Left colon (tissue), 2 donors: ENCODE data around the gene ADGRF1. TPM values are rescaled to one million over a fixed set of nuclear protein-coding genes. Genes with fewer than 3 reads are reported as not detected.
"Not testable (repeated sequence)": the region's sequence is repeated elsewhere in the genome, so short reads cannot be mapped to it uniquely, and the experiment has no call there.

ENCODE experiments used
- ATAC-seq: fragments of 200-7000 bp; cut with Tn5 transposase; one replicate; pipeline ENCODE4 v1.9.1; 2020; ENCODE audit warnings: mild to moderate bottlenecking, moderate library complexity
- DNase-seq, 2 donors: peaks; one replicate each; pipeline ENCODE4 v3.0.0-alpha.2; 2020
- intact Hi-C, 2 donors: fragments of 100-400 bp; cut with DNase I in 1 of 2; cut with micrococcal nuclease in 1 of 2; formaldehyde crosslinking; loops; one replicate each; pipeline versions ENCODE4 v1.11.2 to v1.14.0; 2022; cut with DNase I, micrococcal nuclease
- total RNA-seq, 2 donors: library from RNA; stranded (reverse); fragmentation: NEBNext Ultra II Directional; extraction: Animal tissue kit (Norgen Biotek cat#: 25700); gene quantifications; one replicate each; pipeline ENCODE4 v1.2.1, GENCODE V29; 2021
- donor health status: DM: no; HTN: no; CAD: no.
- donor health status: DM: yes; HTN: yes; CAD: no.

Gene ADGRF1
- total RNA-seq, 2 donors from 2014 or later = 0.52 to 2.1 TPM

DNA sequence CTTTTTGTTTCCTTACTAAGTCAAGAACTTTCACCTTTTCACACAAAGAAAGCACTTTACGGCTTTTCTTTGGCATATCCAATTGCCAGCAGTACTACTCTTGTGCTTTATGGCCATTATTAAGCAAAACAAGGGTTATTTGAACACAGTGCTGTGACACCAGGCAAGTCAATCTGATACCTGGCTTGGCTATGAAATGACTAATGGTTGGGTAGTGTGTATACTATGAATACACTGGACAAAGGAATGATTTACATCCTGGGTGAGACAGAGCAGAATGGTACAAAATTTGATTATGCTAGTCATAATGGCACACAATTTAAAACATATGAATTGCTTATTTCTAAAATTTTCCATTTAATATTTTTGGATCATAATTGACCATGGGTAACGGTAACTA is 22.1 kb upstream of the ADGRF1 start:
- intact Hi-C loops = no loop called here
- DNase-seq = no peak
- no peak for ATAC-seq

DNA sequence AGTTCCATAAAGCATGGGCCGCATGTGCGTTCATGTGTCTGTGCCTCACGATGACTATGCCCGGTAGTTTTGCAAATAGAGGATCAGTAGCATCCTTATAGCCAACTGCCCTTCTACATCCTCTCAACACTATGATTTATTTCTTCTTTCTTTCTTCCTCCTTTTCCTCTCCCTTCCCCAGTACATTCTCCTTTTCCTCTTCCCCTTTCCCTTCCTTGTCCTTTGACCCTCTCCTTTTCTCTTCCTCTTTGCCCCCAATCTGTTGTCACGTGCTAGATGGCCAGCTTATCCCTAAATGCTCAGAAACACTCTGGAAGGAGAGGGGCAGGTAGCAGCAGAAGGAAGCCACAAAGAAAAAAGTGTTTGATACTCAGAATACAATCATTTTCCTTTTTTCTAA is 20.2 kb upstream of the ADGRF1 start:
- ATAC-seq = no peak
- intact Hi-C loops = no loop called here
- no peak for DNase-seq

DNA sequence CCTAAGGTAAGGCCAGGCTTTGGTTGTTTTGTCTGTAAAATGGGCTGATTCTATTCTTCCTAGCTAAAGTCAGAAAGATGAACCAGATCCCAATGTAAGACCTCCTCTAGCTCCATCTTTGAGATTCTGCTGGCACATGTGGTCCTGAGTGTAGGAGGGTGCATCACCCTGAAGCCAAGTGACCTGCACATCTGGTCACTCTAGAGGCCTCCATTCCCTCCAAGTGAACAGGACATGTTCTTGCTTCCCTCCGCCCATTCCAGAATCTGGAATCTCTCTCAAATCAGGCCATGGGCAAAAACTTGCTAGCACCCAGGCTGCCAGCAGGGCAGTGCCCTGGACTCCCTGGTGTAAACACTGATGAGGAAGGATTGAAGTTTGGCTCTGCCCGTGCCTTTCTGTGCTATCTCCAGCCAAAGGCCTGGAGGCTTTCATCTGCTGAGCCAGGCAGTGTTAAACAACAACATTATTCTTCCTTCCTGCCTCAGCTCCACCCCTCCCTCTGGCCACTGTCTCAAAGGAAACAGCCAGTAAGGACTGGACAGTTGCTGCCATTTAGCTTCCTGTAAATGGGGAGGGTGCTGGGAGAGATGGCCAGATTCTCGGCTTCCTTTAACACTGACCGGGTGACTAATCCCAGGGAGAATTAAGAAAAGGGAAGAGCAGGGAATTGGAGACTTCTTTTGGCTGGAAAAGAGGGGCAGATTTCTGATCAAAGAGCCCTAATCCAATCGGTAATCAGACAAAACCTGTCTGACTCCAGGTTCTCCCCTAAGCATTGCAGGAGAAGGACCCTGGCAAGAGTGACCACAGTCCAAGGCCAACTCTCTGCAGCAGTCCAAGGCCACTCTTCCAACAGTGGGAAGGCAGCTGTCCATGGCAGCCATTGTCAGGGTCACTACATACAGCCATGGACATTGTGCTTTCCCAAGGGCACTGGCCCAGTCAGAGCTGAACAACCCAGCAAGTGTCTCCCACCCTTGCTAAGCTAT is 19.5 kb upstream of the ADGRF1 start:
- ATAC-seq (peak; percentile 50), DNase-seq (peak in 1 of 2 donors; percentile 57)
- intact Hi-C loops = no loop called here

DNA sequence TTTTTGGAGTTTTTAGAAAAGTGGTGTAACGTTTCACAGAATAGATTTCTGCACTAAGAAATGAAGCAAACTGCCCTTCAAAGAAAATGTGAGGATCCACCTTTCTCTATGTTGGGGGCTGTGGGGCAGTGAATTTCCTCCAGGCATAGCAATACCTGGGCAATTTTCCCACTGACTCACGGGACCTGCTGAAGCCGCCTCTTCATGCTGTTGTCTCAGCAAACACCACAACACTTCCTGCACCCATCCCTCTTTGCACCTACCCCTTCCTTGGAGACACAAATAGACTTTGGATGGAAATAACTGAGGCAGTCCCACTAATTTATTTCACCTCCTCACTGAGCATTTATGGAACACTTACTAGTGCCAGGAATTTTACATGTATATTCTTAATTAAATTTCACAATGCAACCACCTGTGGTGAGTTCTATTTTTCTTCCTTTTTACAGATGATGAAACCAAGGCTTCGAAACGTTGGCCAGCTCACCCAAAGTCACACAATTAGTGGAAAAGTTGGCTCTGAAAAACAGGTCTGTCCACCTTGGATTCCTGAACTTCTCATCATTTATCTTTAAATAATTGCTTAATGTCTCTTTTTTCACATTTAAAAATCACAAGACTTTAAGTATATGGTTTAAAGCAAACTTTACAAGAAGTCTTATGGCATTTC is 17.2 kb upstream of the ADGRF1 start:
- no peak for DNase-seq
- intact Hi-C loops = no loop called here
- ATAC-seq = no peak

DNA sequence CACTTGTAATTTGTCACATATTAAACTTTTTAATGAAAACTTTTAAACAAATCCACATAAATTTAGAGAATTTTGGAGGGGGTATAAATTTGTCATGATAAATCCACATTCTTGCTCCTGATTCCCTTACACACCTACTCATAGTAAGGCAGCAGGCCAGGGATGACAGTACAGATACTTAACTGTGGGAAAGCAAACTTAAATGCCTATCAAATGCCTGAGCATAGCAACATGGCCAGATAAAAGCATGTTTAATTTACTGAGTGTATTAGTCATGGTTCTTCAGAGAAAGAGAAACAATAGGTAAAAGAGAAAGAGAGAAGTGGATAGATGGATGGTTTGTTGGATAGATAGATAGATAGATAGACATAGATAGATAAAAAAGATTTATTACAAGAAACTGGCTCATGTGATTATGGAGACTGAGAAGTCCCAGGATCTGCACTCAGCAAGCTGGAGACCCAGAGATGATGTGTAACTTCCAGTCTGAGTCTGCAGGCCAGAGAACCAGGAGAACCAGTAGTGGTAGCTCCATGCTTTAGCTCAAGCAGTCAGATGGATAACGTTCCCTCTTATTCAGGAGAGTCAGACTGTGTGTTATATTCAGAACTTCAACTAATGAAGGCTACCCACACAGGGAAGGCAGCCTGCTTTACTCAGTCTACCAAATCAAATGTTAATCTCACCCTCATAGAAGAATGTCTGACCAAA is 15.9 kb upstream of the ADGRF1 start:
- intact Hi-C loops = no loop called here
- no peak for DNase-seq
- no peak for ATAC-seq

DNA sequence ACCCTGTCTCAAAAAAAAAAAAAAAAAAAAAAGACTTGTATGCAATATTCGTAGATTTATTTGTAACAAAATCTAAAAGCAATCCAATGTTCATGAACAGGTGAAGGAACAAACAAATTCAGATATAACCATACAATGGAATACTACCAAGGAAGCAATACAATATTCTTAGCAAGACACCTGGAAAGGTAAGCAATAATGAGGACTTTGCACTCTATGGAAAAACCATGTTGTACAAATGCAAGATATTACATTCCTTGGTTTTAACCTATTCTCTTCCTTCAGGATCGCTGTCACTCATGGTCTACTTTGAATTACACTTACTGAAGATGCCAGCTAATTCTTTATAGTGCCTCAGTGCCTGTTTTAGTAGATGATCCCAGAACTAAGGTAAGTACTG is 14.7 kb upstream of the ADGRF1 start:
- peak; percentile 68 for ATAC-seq
- DNase-seq = no peak
- intact Hi-C loops = no loop called here

DNA sequence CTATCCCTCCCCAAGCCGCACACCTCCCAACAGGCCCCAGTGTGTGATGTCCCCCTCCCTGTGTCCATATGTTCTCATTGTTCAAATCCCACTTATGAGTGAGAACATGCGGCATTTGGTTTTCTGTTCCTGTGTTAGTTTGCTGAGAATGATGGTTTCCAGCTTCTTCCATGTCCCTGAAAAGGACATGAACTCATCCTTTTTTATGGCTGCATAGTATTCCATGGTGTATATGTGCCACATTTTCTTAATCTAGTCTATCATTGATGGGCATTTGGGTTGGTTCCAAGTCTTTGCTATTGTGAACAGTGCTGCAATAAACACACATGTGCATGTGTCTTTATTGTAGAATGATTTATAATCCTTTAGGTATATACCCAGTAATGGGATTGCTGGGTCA is 12.2 kb upstream of the ADGRF1 start:
- ATAC-seq, DNase-seq, intact Hi-C loops: not testable (repeated sequence)

DNA sequence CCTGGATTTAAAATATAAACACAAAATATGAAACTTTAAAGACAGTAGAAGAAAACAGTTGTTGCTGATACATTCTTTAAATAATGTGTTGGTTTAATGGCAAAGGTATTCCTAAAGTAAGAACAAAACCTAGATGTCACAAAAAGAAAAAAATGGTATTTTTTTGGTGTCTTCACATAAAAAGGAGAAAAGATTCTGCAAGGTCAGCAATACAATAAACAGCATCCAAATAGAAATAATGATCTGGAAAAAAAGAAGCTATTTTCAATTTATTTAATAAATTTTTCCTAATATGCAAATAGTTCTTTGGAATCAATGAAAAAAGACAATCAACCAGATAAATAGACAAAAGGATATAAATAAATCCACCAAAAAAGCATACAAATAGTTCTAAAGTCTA is 6.5 kb upstream of the ADGRF1 start:
- no peak for DNase-seq
- intact Hi-C loops = loop anchor here in 1 of 2 donors (5.0 kb wide), 1 partner anchor 201 kb away; no protein-coding TSS in a partner anchor
- ATAC-seq = no peak

DNA sequence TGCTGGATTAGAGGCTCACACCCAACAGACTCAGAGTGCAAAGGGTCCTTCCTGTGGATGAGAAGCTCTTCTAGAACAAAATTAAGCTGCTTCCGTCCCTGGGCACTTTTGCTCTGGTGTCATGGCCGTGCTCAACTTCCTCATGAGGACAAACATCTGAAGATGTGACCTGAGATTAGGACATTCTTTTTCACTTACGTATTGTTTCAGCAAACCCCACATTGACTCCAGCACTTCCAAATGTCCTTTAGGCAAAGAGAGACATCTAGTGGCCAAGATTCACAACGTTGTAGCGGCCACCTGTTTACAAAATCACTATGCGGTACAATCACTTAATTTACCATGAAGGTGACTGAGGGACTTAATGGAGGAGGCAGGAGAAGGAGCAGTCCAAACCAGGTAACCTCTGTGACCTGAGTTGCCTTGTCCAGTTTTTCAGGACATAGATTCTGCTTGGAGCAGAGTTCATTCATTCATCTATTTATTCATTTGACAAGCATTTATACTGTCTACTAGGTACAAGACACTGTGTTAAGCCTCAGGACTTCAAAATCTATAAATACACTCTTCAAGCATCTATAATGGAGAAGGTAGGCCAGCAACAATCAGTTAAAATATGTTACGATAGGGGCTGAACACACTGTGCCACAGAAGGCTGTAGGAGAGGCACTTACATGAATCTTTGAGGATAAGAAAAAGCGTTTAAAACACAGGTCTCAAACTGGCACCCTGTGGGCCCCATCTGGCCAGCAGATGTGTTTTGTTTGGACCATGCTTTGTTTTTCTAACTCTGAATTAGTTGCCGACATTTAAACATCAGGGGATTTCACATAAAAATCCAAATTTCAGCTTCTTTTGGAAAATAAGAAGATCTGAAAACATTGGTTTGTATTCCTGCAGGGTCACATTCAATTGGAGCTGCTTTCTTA is 5.6 kb upstream of the ADGRF1 start:
- DNase-seq (peak; percentile 26 to 29), ATAC-seq (peak; percentile 83)
- intact Hi-C loops = loop anchor here in 1 of 2 donors (5.0 kb wide), 1 partner anchor 200 kb away; no protein-coding TSS in a partner anchor

DNA sequence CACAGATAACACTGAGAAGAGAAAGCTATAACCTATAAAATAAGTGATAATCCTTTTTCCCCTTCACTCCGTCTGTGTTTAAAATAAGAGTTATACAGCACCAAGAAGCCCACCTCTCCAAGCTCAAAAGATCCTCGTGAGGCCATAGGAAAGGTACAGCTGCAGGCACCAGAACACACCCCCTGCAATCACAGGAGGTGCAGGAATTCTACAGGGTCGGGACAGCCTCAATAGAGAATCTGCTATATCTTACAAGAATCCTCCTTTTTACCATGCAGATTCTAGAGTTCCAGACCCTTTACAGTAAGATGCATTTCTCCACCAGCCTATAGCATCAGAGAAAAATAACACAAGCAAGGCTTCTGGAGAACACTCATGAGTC is 5.0 kb upstream of the ADGRF1 start:
- intact Hi-C loops = loop anchor here in 1 of 2 donors (5.0 kb wide), 1 partner anchor 200 kb away; no protein-coding TSS in a partner anchor
- ATAC-seq (no peak), DNase-seq (no peak)

DNA sequence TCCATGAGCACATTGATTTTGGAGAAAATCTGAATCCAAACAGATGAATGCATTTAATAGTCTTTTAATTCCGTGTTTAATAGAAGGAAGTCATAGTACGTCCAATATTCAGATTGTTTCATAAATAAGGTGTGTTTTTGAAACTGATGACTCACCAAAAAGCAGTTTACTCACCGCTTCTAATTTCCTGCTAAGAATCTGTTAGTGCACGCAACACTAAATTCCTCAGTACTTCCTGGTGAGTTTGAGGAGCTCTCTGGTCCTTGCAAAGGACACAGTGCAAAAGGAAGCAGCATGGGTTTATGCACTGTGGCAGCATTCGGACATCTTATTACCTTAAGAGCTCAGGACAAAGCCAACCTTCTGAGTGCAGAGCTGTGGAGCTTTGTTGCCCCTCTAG is 2.3 kb upstream of the ADGRF1 start:
- intact Hi-C loops = no loop called here
- no peak for DNase-seq
- ATAC-seq = peak; percentile 82

DNA sequence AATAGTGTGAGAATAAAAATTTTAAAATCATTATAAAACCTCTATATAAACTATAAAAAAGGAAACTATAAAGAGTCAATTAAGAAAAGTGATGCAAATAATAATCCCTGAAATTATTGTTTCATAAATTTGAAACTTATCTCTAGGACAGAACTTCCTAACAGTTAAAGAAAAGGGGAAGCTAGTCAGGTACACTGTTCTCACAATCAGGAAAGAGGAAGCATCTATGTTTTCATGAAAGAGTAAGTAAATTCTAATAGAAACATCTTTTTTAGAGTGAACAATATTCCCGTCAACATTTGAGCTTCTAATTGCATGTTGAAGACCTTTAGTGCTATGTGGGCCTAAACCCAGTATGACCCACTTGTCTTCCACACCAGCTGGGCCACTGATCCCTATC is 1.2 kb upstream of the ADGRF1 start:
- intact Hi-C loops = no loop called here
- ATAC-seq = no peak
- no peak for DNase-seq

DNA sequence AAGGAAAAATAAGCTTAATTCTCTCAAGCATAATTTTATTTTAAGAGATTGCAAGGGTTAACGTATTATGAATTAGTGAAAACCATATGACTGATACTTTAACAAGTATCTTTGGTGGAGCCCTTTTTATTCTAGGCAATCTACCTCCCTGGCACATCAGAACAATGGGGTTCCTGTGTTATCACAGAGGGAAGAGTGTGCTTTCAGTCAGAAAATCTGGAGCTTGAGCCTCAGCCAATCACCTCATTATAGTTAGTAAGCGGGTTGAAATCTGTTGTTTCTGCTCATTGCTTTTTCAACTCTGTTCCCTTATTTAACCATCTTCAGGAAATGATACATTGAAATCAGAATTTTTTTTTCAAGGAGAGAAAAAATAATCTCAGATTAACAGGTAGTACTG is 391 bp downstream of the ADGRF1 start:
- DNase-seq (no peak), ATAC-seq (no peak)
- intact Hi-C loops = no loop called here

DNA sequence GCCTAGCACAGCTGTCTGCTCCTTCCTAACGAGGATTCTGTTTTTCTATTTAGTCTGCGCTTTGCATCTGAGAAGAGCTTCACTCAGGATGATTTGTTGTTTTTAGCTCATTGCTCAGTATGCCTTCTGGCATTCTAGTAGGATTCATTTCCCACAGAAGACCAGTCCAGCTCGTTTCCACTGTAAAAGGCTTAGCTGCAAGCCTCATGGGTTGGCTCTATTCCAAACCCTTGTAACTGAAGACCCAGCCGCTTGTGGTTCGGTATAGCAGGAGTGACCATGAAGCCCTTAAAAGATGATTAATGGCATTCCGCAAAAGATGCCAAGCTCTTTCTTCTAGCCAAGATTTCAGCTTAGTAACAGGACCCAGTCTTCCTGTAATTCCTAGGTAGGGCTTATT is 7.2 kb downstream of the ADGRF1 start:
- DNase-seq (no peak), ATAC-seq (no peak)
- intact Hi-C loops = no loop called here

DNA sequence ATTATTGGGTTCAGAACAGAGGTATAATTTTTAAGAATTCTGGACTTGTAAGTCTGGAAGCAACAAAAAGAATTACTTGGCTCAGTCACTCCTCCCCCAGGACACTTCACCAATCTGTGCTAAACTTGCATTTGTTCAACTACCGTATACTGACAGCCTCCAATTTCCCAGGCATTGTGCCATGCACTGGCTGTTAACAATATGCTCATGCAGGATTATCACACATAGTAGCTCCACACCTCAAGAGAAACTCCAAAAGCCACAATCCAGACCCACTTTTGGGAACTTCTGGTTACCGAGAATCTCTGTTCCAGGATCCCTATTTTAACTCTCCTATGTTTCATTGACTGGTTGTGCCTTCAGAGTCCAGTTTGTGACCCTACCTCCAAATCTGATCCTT is 7.7 kb downstream of the ADGRF1 start:
- intact Hi-C loops = no loop called here
- ATAC-seq (no peak), DNase-seq (no peak)

DNA sequence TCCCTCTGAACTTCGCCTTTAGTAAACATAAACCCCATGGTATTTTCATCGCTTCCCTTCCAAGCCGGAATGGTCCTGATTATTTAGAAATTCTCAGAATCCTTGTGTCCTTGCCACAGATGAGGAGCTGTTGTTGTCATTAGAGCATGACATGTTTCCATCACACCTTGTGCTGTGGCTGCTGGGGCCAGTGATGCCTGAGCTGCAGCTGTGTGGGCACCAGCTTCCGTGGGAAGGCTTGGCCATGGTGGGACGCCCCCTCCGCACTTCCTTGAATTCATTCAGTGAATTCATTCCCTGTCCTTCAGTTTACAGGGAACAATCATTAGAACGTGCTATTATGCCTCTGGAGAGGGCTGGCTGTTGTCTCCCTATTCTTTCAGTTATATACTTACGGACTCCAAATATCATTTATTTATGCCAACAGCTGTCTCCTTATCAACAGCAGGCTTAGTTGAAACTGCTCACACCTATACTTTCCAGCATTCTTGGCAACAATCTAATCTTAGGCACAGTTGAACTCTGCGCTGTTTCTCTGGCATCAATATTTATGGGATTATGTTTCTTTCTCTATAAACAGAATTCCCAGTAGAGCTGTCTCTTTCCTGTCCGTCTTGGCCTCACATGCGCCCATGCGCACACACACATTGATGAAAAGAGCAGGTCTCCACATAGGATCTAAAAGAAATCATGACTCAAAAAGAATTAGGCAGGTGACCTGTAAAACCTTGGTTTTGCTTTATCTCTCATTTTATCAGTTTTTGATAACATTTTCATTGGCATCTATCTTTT is 9.0 kb downstream of the ADGRF1 start:
- intact Hi-C loops = no loop called here
- ATAC-seq (no peak), DNase-seq (no peak)

DNA sequence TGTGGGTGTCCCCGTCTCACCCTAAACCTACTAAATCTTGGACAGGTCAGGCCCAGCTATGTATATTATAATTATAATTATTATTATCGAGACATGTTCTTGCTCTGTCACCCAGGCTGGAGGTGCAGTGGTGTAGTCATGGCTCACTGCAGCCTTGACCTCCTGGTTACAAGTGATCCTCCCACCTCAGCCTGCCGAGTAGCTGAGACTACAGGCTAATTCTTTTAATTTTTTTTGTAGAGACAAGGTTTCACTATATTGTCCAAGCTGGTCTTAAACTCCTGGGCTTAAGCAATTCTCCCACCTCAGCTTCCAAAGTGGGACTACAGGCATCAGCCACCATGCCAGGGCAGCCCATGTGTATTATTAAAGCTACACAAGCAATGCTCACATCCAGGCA is 10.5 kb downstream of the ADGRF1 start:
- intact Hi-C loops = no loop called here
- no peak for DNase-seq
- ATAC-seq = no peak
